Measurements from ENCODE around the gene ANKRD36. TPM values are rescaled to one million over a fixed set of nuclear protein-coding genes. Genes with fewer than 3 reads are reported as not detected.

ANKRD36 gene
- total RNA-seq, 1 experiment from 2014 or later = 2.8 TPM

Other genes starting within 250 kb of the ANKRD36 start
- gene SEMA4C, start 243.1 kb upstream of the ANKRD36 start, total RNA-seq (2014; rRNA removed; shearing (Covaris generic)) = 89.1 and 100 TPM in 2 replicates
- 0.17 and 0.26 TPM in 2 replicates for gene FAM178B, start 126.6 kb upstream of the ANKRD36 start, total RNA-seq (2014; rRNA removed; shearing (Covaris generic))
- 25.5 and 33.0 TPM in 2 replicates for gene FAHD2B, start 18.3 kb upstream of the ANKRD36 start, total RNA-seq (2014; rRNA removed; shearing (Covaris generic))